GM19452 (cell line): ENCODE results near the gene RFTN1.

Experiments
- ATAC-seq: cut with Tn5 transposase; IDR thresholded peaks from one replicate; pipeline ENCODE4 v1.9.1; 2021; ENCODE audit not compliant: unreplicated experiment

RFTN1 gene

GRCh38 chr3:16412192-16412800, 101.2 kb downstream of the RFTN1 start:
- no peak for ATAC-seq

DNA sequence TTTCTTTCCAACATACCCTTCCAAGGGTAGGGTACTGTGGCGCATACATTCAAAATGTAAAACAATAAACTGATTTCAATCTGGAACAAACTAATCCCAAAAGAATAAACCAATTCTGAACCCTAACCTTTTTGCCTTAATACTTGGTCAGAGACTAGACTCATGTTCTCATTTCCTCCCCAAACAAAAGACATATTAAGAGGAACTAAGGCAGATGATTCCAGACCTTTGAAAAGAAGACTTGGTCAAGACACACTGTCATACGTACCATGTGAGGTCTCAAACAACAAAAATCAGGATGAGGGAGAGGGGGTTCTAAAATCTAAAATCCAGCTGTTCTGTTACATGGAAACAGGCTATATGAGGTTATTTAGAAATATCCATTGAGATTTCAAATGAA, 102.1 kb downstream of the RFTN1 start:
- ATAC-seq: no peak

DNA sequence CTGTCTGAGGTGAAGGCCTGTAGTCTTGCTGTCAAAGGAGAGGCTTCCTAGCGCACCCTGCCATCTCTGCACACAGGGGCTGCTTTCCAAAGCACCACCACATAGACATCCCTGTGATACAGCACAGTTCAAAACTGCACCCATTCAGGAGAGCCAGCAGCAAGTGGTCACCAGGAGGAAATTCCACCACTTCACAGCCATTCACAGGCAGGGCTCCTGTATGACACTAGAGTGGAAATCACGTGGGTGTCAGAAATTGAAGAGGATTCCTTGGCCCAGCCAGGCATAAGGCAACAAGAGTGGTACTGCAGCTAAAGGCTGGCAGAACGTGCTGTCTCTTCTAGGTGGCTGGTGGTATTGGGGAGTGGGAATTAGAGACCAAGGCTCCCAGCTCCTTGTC, 102.8 kb downstream of the RFTN1 start:
- no peak for ATAC-seq

DNA sequence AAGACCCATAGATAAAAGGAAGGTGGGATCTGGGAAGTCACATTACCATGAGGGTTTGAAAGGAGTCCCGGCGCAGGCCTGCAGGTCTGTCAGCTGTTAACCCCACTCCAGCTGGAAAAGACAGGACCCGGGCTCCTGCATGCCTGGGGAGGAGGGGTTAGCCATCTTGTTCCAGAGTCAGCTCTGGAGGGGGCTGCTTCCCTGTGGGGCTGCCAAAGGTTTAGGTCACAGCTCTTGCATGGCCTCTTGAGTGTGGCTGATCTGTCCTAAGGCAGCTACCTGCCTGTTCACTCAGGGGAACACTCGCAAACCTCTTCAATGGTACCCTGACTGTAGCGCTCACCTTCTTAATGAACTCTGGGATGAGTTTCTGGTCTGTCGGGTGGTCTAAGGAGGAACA, 104.5 kb downstream of the RFTN1 start:
- no peak for ATAC-seq

DNA sequence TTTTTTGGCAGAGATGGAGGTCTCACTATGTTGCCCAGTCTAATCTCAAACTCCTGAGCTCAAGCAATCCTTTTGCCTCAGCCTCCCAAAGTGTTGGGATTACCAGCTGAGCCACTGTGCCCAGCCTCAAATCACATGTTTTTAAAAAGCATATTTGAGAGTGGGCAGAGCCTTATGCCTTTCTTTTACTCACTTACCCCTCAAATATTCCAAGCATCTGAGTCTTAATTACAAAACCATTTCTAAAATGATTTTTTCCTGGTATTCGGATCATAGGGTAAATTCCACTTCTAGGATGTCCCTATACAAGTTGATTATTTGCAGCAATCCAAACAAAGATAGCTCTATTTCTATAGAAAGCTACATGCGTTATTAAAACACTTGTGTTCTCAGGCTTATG, 106.1 kb downstream of the RFTN1 start:
- ATAC-seq: no peak

GRCh38 chr3:16406579-16406978, 106.9 kb downstream of the RFTN1 start:
- peak; percentile 41 for ATAC-seq

GRCh38 chr3:16406166-16406565, 107.3 kb downstream of the RFTN1 start:
- no peak for ATAC-seq

DNA sequence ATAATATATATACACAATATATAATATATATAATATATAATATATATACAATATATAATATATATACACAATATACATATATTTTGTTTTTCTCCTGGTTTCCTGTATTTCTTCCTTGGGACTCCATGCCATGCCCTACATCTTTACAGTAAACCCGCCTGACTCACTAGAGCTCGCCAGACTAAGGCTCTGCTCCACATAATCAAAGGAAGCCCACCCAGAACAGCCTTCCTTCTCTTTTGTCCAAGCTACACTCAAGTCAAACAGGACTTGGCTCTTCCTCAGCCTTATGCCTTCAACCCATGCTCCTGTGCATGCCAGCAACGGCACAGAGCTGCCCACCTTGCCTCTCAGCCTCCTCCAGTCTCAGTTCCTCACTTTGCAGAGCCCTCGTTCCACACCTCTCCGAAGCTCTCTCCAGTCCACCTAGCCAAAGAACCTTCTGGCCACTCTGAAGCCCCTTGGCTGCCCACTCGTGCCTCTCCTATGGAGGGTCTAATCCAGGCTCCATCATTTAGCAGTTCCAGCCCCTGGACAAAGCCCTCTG, 109.1 kb downstream of the RFTN1 start:
- ATAC-seq: no peak

DNA sequence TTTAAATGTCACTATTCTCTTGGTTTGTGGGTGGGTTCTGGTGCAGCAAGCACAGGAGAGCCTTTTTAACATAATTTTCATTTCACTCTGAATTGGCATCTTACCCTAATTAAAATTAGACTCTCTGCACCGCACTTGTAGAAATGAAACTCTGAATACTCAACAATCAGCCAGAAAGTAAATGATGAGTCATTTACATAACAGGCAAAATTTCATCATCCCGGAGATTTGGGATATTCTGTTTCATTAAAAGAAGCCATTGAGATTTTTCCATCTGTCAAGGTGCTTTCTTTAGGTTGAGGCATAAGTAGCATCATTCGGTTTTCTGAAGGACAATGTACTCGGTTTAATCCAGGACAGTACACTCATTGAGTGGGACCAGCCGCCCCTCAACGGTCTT, 111.0 kb downstream of the RFTN1 start:
- ATAC-seq: no peak

DNA sequence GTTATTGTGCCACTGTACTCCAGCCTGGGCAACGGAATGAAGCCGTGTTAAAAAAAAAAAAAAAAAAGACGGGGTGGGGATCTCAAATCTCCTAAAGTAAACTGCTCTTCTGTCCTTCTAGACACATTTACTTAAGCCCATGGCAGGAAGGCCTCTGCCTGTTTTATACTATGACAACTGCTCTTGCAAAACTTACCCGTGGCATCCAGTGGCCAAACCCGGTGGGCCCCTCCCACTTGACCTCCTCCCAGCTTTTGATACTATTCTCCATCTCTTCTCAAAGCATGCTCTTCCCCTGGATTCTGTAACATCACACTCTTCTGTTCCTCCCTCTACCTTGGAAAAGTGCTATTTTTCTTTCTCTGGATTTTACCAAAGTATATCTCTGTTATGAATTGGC, 112.2 kb downstream of the RFTN1 start:
- no peak for ATAC-seq

DNA sequence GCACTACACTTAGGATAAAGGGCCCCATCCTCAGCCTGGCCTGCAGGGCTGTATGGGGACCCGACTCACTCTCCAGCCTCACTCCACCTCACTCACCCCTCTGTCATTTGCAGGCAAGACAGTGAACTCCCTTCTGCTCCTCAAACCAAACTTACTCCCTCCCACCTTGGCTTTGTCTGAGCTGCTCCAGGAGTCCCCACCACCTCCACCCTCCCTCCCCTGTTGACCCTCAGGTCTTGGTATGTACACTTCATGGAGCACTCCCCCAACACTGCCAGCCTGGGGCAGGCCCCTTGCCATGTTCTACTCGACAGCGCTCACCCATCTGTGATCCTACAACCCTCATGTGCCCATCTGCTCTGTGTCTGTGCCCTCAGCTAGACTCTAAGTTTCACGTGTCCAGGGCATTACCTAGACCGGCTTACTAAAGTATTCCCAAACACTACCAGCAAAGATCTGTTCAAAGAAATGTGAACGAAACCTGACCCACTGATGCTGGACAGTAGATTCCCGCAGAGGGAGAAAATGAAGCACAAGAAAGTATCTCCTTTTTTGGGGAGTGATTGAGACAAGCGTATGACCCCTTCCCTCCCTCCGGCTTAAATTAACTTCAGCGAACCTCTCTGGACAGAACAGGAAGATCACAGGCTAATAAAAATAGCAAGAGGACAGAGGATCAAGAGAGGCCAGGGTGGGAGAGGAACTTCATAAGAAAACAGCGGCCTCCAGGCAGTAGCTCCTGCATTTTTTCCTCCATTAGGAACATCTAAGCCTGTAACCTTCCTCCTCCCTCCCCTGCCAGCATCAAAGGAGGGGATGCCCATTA, 113.2 kb downstream of the RFTN1 start:
- no peak for ATAC-seq

DNA sequence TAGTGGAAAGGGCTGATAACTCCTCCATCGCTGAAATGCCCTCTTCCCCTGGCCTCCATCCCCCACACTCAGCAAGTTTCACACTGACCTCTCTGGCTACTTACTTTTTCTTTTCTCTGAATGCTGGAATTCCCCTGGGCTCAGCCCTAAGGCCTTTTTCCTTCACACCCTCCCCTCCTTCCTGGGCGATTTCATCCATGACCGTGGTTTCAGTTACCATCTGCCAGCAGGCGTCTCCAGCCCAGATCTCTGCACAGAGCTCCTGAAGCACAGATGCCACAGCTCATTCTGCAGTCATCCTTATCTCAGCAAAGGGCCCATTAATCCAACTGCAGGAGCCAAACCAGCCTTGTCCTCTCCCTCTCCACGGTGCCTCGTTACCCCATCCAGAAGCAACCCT, 114.0 kb downstream of the RFTN1 start:
- ATAC-seq: no peak

DNA sequence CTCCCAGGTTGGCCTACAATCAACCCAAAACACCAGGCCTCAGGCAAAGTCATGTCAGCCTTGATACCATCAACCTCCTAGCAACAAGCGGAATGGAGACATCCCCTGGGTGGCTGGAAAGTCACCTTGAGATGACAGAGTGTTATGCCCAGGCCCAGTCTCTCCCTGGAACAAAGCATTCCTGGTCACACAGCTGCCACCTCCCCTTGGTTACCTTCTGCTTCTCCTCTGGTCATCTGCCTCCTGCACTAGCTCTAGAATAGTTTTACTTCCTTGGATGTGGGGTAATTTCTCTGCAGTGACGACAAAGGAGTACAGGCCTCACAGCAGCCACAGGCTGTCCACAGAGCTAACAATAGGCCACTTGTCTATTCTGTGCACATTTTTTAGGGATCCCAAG, 114.9 kb downstream of the RFTN1 start:
- ATAC-seq: no peak

DNA sequence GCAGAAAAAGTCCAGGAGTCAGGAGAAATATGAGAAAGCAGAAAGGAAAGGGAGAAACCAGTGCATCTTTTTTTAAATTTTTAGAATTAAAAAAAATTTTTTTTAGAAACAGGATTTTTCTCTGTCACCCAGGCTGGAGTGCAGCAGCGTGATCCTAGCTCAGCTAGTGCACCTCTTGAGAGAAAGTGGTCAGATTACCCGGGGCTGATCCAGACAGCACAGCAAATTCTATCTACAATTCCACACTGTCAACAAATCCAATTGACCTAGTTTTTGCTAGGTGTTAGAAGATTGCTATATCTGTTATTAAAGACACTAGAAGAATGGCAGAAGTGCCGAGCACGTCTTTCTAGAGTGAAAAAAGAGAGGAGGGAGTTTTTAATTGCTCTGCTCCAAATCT, 117.3 kb downstream of the RFTN1 start:
- ATAC-seq: no peak

DNA sequence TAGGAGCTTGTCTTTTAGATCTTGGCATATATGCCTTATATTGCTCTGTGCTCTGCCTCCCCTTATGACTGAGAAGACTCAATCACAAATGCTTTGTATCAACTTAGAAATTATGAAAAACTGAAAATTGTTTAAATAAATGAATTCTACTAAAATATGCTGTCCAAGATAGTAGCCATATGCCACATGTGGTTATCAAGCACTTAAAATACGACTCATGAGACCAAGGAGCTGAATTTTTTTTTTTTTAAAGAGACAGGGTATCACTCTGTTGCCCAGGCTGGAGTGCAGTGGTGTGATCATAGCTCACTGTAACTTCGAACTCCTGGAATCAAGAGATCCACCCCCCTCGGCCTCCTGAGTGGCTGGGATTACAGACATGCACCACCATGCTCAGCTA, 118.3 kb downstream of the RFTN1 start:
- no peak for ATAC-seq

- no peak for ATAC-seq
These were observed 118.9 kb downstream of the RFTN1 start for GRCh38 chr3:16394639-16395038.

DNA sequence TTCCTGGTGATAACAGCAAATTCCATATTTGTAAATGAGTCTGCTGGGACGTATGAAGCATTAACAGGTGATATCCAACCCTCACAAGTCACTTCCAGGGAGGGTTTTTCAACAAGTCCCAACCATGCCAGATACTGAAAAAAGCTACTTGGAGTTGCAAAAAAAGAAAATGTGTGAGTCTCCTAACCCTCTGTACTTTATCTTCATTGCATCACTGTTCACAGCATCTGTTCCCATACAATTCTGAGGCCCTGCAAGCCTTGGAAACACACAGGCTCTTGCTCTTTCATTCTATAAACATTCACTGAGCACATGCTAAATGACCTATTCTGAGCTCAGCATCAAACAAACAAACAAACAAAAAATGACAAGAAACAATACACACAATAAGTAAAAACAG, 120.8 kb downstream of the RFTN1 start:
- ATAC-seq: no peak

DNA sequence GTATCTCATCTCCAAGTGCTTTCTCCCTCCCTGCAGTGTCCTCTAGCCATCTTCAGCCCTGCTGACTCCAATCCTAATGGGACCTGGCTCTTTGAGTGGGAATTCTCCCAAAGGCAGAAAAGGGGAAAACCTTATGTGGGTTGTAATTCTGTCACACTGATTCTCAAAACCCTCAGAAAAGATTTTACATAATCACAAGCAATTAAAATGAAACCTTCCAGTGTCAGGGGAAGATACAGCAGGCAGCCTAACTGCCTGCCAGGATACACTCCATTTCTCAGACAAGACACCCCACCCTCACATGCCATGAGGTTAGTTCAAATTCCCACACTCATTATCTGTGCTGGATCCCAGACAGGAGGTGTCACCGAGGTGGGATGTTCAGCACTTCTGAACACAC, 121.4 kb downstream of the RFTN1 start:
- no peak for ATAC-seq

GRCh38 chr3:16390581-16390980, 122.9 kb downstream of the RFTN1 start:
- ATAC-seq: no peak

- ATAC-seq: no peak
These were observed 124.6 kb downstream of the RFTN1 start for GRCh38 chr3:16388850-16389441.

- no peak for ATAC-seq
These were observed 126.9 kb downstream of the RFTN1 start for GRCh38 chr3:16386561-16386960.

GRCh38 chr3:16385151-16385550, 128.3 kb downstream of the RFTN1 start:
- ATAC-seq: no peak
